Thymus (tissue), 11 donors: Measurements from ENCODE around the gene CA10. TPM values are rescaled to one million over a fixed set of nuclear protein-coding genes. Genes with fewer than 3 reads are reported as not detected.

ENCODE experiments used
- DNase-seq, 9 donors: peaks; one replicate each; pipeline ENCODE4 v3.0.0-alpha.2; 2013; ENCODE audit warnings: low spot score in 9 of 9, low read depth in 6 of 9, missing footprints in 1 of 9
- H3K27ac ChIP-seq, 2 donors: one replicate each; pipeline ENCODE4 v1.5.1; 2013; ENCODE audit warnings: control low read depth in 1 of 2, low read depth in 1 of 2, low read length in 1 of 2, mild to moderate bottlenecking in 1 of 2, moderate library complexity in 1 of 2
- H3K27me3 ChIP-seq, 2 donors: one replicate each; pipeline ENCODE4 v1.5.1; 2013; ENCODE audit warnings: low read length in 1 of 2; ENCODE audit not compliant: control insufficient read depth in 2 of 2, insufficient read depth in 1 of 2
- H3K36me3 ChIP-seq, 2 donors: one replicate each; pipeline ENCODE4 v1.5.1; 2013; ENCODE audit warnings: low read length in 1 of 2, mild to moderate bottlenecking in 1 of 2, moderate library complexity in 1 of 2; ENCODE audit not compliant: control insufficient read depth in 2 of 2, insufficient read depth in 2 of 2
- H3K4me1 ChIP-seq, 2 donors: one replicate each; pipeline ENCODE4 v1.5.1; 2013; ENCODE audit warnings: low read length in 2 of 2; ENCODE audit not compliant: control insufficient read depth in 2 of 2, insufficient read depth in 2 of 2
- H3K4me3 ChIP-seq, 2 donors: one replicate each; pipeline ENCODE4 v1.5.1; 2013; ENCODE audit warnings: low read length in 2 of 2, control low read depth in 1 of 2, mild to moderate bottlenecking in 1 of 2
- H3K9me3 ChIP-seq, 2 donors: one replicate each; pipeline ENCODE4 v1.5.1; 2013; ENCODE audit warnings: low read length in 1 of 2, mild to moderate bottlenecking in 1 of 2; ENCODE audit not compliant: control insufficient read depth in 2 of 2, insufficient read depth in 1 of 2
- WGBS: extraction: QIAGEN DNeasy Blood & Tissue Kit; methylation state at CpG from one replicate; pipeline ENCODE4 v1.1.7; 2013; 5-methylcytosine and 5-hydroxymethylcytosine counted together
- polyA plus RNA-seq: library from polyadenylated mRNA; stranded (reverse); fragments of 200-250 nt; gene quantifications from one replicate; pipeline ENCODE4 v1.2.3, GENCODE V29; 2013
- total RNA-seq: library from RNA; stranded (reverse); fragments of 120-200 nt; gene quantifications from one replicate; pipeline ENCODE4 v1.2.4, GENCODE V29; 2013
- donor health status: healthy.

CA10 gene
- total and polyA plus RNA-seq, 2 donors: 0.25 to 0.61 TPM

DNA sequence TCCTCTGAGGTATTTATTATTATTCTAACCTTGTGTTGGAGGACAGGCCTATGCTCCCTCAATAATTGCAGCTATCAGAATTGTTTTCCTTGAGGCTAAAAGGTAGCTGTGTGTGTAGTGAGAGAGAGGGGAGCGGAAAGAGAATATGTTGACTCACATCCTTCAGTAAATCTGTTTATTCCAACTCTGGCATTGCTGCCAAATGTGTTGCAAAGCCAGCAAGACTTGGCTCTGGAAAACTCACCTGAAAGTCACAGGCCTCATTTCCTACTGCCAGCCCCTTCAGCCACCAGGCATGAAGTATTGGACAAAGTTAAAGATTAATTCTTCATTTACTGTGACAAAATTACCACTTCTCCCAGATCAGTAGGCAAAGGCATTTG lies 9.6 kb downstream of the CA10 start:
- 95% methylated on average over 1 of the region's 1 CpG for WGBS
- Histone ChIP-seq H3K9me3 (no peaks in the 10 kb centered on the region), H3K27ac (no peak overlapping the region), H3K4me3 (no peak overlapping the region), H3K36me3 (no peaks in the 10 kb centered on the region), H3K4me1 (no peaks in the 10 kb centered on the region), H3K27me3 (no peaks in the 10 kb centered on the region)
- no peak for DNase-seq

DNA sequence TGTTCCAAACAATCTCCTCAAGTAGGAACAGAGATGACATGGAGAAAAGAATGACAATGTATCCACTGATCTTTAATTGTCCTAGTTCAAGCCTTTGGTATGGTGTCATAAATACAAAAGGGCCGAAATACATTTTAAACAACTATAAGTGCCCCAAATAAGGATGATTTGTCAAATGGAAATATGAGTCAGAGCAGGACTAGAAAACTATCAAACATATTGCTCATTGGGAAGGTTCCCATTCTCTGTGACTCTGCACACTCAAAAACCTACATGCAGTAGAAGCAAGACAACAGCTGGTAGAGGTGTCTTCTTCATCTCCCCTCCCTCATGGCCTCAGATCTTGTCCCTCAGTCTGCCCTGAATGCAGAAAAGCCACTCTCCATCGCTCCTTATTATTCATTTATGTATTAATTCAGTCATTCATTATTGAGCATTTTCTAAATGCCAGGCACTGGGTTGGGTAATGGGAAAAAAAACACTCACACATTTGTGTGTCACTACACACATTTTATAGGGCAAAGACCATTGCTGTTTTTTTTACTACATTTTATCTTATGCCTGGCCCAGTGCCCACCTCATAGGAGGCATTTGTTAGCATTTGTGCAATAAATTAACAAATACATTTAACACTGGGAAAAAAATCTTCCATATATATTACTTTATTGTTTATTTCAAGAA lies 10.1 kb downstream of the CA10 start:
- Histone ChIP-seq H3K27ac (no peak overlapping the region), H3K4me3 (no peak overlapping the region)
- WGBS: 86% methylated on average over 2 of the region's 2 CpGs

DNA sequence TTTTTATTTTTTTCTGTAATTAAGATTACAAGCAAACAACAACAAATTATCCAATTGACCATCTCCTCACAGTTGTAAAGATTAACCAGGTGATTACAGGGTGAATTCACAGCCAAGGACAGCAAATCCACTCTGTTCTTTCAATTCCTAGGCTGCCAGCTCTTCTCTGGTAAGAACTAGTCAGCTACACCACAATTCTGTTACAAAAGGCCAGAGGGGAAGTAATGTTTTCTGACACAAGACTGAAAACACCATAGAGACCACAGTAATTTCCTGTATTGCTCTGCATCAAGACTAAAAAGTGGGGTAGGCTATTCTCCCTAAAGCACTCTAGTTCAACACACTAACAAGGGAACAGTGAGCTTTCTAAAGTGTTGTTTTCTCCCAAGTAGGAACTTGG lies 10.6 kb downstream of the CA10 start:
- Histone ChIP-seq H3K27ac (no peak overlapping the region), H3K4me3 (no peak overlapping the region), H3K27me3 (no peaks in the 10 kb centered on the region), H3K4me1 (no peaks in the 10 kb centered on the region), H3K36me3 (no peaks in the 10 kb centered on the region), H3K9me3 (no peaks in the 10 kb centered on the region)
- no peak for DNase-seq

More for the DNA sequence above, 10.1 kb downstream of the CA10 start:
- H3K4me1 ChIP-seq: no peaks in the 10 kb centered on the region
- no peaks in the 10 kb centered on the region for H3K36me3 ChIP-seq
- no peak for DNase-seq
- no peaks in the 10 kb centered on the region for H3K27me3 ChIP-seq
- H3K9me3 ChIP-seq: no peaks in the 10 kb centered on the region

DNA sequence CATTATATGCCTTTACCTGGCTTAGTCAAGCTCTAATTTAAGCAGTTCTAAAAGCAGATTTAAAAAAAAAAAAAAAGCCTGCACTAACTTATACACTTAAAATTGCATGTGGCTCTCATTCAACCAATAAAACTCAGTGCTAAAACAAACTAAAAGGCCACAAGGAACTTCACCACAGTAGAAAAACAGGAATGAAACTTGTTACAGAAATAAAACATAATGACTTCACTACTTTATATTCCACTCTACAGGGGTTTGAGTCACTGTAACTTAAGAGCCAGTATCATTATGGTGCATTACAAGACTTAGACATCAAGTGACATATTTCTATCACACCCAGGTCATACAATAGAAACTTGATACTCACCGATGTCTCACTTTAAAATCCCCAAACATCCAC lies 11.1 kb downstream of the CA10 start:
- no peaks in the 10 kb centered on the region for H3K36me3 ChIP-seq
- H3K27me3 ChIP-seq: no peaks in the 10 kb centered on the region
- no peak overlapping the region for H3K4me3 ChIP-seq
- no peak overlapping the region for H3K27ac ChIP-seq
- WGBS: 89% methylated on average over 1 of the region's 1 CpG
- no peaks in the 10 kb centered on the region for H3K4me1 ChIP-seq
- no peaks in the 10 kb centered on the region for H3K9me3 ChIP-seq
- no peak for DNase-seq

DNA sequence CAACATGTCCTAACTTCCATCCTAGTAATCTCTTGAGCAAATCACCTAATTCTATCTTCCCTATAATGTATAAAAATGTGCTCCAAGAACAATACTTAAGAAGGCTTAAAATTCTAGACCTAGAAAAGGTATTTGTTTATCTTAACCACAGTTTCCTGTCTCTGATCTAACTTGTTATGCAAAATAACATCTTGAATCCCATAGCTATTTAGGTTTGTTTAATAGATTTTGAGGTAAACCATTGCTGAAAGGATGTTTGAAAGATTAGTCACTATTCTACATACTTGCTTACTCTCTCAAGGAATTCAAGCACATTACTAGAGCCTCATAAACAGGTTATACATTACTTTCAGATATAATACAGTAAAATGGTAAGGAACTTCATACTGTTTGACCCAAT lies 13.0 kb downstream of the CA10 start:
- H3K9me3 ChIP-seq: no peaks in the 10 kb centered on the region
- no peak overlapping the region for H3K27ac ChIP-seq
- H3K4me1 ChIP-seq: no peaks in the 10 kb centered on the region
- H3K27me3 ChIP-seq: no peaks in the 10 kb centered on the region
- no peak for DNase-seq
- H3K4me3 ChIP-seq: no peak overlapping the region
- H3K36me3 ChIP-seq: no peaks in the 10 kb centered on the region

DNA sequence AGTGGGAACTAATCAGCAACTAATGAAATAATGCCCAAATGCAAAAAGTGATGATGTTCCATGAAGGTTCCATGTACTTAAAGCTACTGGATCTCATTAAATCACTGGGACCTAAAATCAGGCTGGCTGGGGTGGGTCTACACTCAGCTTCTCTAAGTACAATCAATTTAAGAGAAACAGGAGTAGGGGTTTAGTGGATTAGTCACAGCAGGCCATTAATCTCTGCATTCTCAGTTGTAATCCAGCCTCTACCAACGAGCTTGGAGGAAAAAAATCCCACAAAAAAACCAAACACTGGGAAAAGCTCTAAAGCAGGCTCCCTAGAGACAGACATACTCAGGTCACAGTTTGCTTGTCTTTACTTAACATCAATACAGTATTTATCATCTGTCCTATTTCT lies 15.0 kb downstream of the CA10 start:
- Histone ChIP-seq H3K36me3 (no peaks in the 10 kb centered on the region), H3K27me3 (no peaks in the 10 kb centered on the region), H3K4me1 (no peaks in the 10 kb centered on the region), H3K4me3 (no peak overlapping the region), H3K27ac (no peak overlapping the region), H3K9me3 (no peaks in the 10 kb centered on the region)
- no peak for DNase-seq
- 4% methylated on average over 1 of the region's 1 CpG for WGBS

DNA sequence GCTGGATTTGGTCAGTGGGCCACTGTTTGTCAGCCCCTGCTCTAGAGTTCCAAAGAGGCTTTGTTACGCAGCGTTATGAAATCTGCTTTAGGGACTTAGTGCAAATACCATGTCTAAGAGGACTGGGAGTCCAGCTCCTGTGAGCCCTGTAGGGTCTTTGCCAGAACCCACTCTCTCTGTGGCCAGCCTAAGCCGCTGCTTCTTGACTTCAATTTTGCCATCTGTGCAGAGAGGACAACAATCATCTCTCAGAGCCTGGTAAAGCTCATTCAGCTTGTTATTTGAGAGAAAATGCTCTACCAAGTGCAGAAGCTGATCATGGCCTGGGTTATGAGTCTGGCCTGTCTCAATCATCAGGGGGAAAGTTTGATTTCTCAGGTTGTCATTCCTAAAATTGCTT lies 17.9 kb downstream of the CA10 start:
- Histone ChIP-seq H3K27me3 (no peaks in the 10 kb centered on the region), H3K27ac (no peak overlapping the region), H3K9me3 (no peaks in the 10 kb centered on the region), H3K36me3 (no peaks in the 10 kb centered on the region), H3K4me1 (no peaks in the 10 kb centered on the region), H3K4me3 (no peak overlapping the region)
- whole genome bisulfite sequencing: 89% methylated on average over 3 of the region's 3 CpGs
- DNase-seq: no peak

DNA sequence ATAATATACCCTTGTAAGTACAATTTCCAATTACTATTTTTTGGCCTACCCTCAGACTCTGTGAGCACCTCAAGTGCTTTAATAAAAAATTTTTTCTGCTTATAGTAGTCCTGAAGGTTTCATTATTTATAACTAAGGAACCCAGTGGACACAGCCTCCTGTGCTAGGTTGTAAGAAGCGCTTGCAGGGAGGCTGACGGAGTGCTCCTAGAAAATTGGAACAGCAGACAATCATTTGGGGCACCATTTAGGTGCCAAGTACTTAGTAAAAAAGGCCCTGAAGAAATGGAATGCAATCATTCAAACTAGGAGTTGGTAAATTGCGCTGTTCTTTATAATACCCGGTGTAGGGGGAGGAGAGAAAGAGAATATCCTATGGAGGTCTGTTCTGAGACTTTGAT lies 19.8 kb downstream of the CA10 start:
- Histone ChIP-seq H3K27ac (no peak overlapping the region), H3K27me3 (no peaks in the 10 kb centered on the region), H3K4me3 (no peak overlapping the region), H3K4me1 (no peaks in the 10 kb centered on the region), H3K36me3 (no peaks in the 10 kb centered on the region), H3K9me3 (no peaks in the 10 kb centered on the region)
- WGBS: 96% methylated on average over 4 of the region's 4 CpGs
- DNase-seq: no peak

DNA sequence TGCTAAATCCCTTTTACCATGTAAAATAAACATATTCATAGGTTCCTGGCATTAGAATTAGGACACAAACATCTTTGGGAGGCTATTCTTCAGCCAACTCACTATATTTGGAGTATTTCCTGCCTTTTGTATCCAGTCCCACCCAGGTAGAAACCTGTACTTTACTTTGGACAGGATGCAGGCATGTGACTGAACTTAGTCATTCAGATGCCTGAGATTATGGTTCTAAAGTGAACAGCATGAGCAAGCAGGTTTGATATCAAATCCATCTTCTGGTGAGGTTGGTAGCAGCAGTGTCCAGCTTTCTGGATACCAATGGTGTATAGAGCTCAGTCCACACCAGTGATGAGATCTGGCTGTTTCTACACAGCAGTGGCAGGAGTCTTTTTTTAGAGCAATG lies 20.2 kb downstream of the CA10 start:
- Histone ChIP-seq H3K27me3 (no peaks in the 10 kb centered on the region), H3K4me1 (no peaks in the 10 kb centered on the region), H3K27ac (no peak overlapping the region), H3K9me3 (no peaks in the 10 kb centered on the region), H3K36me3 (no peaks in the 10 kb centered on the region), H3K4me3 (no peak overlapping the region)
- DNase-seq: no peak

DNA sequence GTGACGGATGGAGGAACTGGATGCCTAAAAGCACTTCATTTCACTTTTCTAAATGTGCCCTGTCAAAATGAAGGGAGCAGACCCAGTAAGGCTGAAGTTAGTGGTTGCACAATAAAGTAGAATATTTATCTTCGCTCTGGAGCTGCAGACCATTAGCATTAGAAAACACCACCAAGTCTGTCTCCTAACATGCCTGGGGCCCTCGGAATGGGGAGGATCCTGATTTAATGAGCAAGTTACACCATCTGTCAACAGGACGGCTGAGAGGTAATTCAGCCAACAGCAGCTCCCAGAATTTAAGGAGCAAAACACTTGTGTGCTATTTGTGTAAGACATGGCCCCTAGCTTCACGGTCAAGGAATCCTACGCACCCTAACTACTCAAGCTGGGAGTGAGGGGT lies 22.3 kb downstream of the CA10 start:
- Histone ChIP-seq H3K27me3 (no peaks in the 10 kb centered on the region), H3K4me3 (no peak overlapping the region), H3K36me3 (no peaks in the 10 kb centered on the region), H3K27ac (no peak overlapping the region), H3K9me3 (no peaks in the 10 kb centered on the region), H3K4me1 (no peaks in the 10 kb centered on the region)
- no peak for DNase-seq
- WGBS: 69% methylated on average over 6 of the region's 6 CpGs
